Right renal pelvis (tissue), 4 donors: ENCODE data around the gene WDR20. TPM values are rescaled to one million over a fixed set of nuclear protein-coding genes. Genes with fewer than 3 reads are reported as not detected.
"Not testable (repeated sequence)": the region's sequence is repeated elsewhere in the genome, so short reads cannot be mapped to it uniquely, and the experiment has no call there.

Source experiments
- DNase-seq, 4 donors: peaks; one replicate each; pipeline ENCODE4 v3.0.0-alpha.2; 2013; ENCODE audit warnings: low read depth in 4 of 4, low spot score in 3 of 4, missing footprints in 1 of 4
- polyA plus RNA-seq, 4 donors: library from polyadenylated mRNA; unstranded; fragments of 120-200 nt; gene quantifications; one replicate each; pipeline ENCODE4 v1.2.1, GENCODE V29; 2013; ENCODE audit not compliant: insufficient read length in 4 of 4

WDR20 gene
- polyA plus RNA-seq, 4 donors = 26.3 to 33.2 (median 30.8) TPM

- DNase-seq = no peak
Observed at GRCh38 chr14:102126807-102127455, 12.8 kb upstream of the WDR20 start.

GRCh38 chr14:102131741-102132140 is 8.0 kb upstream of the WDR20 start:
- no peak for DNase-seq

GRCh38 chr14:102134021-102134420 is 5.7 kb upstream of the WDR20 start:
- not testable (repeated sequence) for DNase-seq

- DNase-seq = not testable (repeated sequence)
Observed at GRCh38 chr14:102134719-102135118, 5.0 kb upstream of the WDR20 start.

- not testable (repeated sequence) for DNase-seq
Observed at GRCh38 chr14:102135456-102135855, 4.2 kb upstream of the WDR20 start.

GRCh38 chr14:102138535-102138934 is 1.2 kb upstream of the WDR20 start:
- no peak for DNase-seq

- DNase-seq = no peak
Observed at GRCh38 chr14:102138961-102139285, 774 bp upstream of the WDR20 start.

GRCh38 chr14:102140027-102140749 is 491 bp downstream of the WDR20 start:
- DNase-seq = no peak

- no peak for DNase-seq
Observed at GRCh38 chr14:102140750-102141145, 1.1 kb downstream of the WDR20 start.

GRCh38 chr14:102141797-102142196 is 2.1 kb downstream of the WDR20 start:
- no peak for DNase-seq

GRCh38 chr14:102144914-102145313 is 5.2 kb downstream of the WDR20 start:
- no peak for DNase-seq

- no peak for DNase-seq
Observed at GRCh38 chr14:102145395-102145794, 5.7 kb downstream of the WDR20 start.

- no peak for DNase-seq
Observed at GRCh38 chr14:102146423-102146822, 6.7 kb downstream of the WDR20 start.

- DNase-seq = no peak
Observed at GRCh38 chr14:102150083-102150482, 10.4 kb downstream of the WDR20 start.

GRCh38 chr14:102150744-102151143 is 11.0 kb downstream of the WDR20 start:
- DNase-seq = no peak

- not testable (repeated sequence) for DNase-seq
Observed at GRCh38 chr14:102151411-102151810, 11.7 kb downstream of the WDR20 start.

- DNase-seq = no peak
Observed at GRCh38 chr14:102154121-102154520, 14.4 kb downstream of the WDR20 start.

- DNase-seq = no peak
Observed at GRCh38 chr14:102154821-102155549, 15.3 kb downstream of the WDR20 start.

GRCh38 chr14:102157346-102157745 is 17.6 kb downstream of the WDR20 start:
- DNase-seq = no peak

- no peak for DNase-seq
Observed at GRCh38 chr14:102158797-102159196, 19.1 kb downstream of the WDR20 start.

- no peak for DNase-seq
Observed at GRCh38 chr14:102159841-102160240, 20.1 kb downstream of the WDR20 start.

GRCh38 chr14:102162487-102162886 is 22.8 kb downstream of the WDR20 start:
- no peak for DNase-seq
